ENCODE results near the gene HUWE1.
"Not testable (repeated sequence)": the region's sequence is repeated elsewhere in the genome, so short reads cannot be mapped to it uniquely, and the experiment has no call there.

HUWE1 gene

DNA sequence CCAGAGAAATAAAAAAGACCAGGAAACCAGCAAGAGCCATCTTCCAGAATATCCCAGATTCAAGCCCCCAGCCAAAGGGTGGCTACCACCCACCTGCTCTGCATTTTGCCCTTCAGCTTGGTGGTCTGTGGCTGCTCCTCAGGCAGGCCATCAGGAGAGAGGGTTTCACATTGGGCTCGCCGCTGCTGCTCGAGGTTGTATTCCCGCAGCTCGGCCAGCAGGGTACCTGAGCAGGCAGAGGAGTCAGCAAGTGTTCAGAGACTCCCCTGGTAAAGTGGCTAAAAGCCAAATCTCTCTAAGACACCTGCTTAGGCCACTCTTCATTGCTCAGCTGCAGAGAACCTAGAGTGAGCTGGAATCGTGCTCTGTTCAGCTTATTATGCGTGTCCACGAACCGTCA, 141.6 kb downstream of the HUWE1 start:
- no peak for DNase-seq (ENCODE audit: low read depth)
- TF ChIP-seq, protein P1, sequence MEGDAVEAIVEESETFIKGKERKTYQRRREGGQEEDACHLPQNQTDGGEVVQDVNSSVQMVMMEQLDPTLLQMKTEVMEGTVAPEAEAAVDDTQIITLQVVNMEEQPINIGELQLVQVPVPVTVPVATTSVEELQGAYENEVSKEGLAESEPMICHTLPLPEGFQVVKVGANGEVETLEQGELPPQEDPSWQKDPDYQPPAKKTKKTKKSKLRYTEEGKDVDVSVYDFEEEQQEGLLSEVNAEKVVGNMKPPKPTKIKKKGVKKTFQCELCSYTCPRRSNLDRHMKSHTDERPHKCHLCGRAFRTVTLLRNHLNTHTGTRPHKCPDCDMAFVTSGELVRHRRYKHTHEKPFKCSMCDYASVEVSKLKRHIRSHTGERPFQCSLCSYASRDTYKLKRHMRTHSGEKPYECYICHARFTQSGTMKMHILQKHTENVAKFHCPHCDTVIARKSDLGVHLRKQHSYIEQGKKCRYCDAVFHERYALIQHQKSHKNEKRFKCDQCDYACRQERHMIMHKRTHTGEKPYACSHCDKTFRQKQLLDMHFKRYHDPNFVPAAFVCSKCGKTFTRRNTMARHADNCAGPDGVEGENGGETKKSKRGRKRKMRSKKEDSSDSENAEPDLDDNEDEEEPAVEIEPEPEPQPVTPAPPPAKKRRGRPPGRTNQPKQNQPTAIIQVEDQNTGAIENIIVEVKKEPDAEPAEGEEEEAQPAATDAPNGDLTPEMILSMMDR (IDR thresholded peaks at IDR 0.05; ENCODE audit: low read length, missing control alignments) = no peak
- no peak overlapping the region for H3K4me3 ChIP-seq (replicated peaks; ENCODE audit: low read depth, low read length)

DNA sequence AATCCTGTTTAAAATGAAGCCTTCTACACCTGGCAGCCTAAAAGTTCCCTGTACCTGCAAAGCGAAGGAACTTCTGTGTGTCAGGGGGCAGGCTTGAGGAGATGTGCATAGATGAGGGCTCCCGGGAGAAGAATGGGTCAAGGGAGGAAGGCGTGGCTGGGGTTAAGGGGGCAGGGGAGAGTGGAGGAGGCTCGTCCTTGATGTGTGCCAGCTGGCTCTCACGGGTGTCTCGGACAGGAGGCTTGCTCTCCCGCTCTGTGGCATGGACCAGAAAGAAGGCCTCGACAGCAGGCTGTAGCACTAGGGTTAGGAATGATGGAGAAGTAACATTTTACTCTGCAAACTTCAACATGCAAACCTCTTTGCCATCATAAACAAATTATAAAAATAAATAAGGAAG, 147.7 kb downstream of the HUWE1 start:
- DNase-seq (ENCODE audit: low read depth) = no peak
- H3K4me3 ChIP-seq (replicated peaks; ENCODE audit: low read depth, low read length) = no peak overlapping the region
- TF ChIP-seq, protein P1 (IDR thresholded peaks at IDR 0.05; ENCODE audit: low read length, missing control alignments) = no peak

DNA sequence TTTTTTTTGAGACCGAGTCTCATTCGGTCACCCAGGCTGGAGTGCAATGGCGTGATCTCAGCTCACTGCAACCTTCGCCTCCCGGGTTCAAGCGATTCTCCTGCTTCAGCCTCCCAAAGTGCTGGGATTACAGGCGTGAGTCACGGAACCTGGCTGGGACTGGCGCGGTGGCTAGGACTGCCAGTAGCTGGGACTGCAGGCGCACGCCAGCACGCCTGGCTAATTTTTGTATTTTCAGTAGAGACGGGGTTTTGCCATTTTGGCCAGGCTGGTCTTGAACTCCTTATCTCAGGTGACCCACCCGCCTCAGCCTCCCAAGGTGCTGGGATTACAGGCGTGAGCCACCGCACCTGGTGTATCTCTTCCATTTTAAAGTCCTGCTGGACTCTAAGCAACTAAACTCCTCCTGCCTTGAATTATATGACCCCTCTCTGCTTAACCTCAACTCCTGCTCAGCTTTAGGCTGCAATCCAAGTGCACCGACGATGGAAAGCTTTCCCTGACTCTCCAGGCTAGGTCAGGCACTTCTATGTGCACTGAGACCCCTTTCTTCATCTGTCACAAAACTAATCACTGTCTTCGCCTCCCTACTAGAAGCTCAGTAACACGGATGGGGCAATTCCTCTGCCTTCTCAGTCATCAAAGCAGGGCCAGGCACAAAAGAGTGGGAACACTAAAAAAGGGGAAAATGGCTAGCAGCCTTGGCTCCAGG, 155.1 kb downstream of the HUWE1 start:
- not testable (repeated sequence) for DNase-seq (ENCODE audit: low read depth); H3K4me3 ChIP-seq (replicated peaks; ENCODE audit: low read depth, low read length)

DNA sequence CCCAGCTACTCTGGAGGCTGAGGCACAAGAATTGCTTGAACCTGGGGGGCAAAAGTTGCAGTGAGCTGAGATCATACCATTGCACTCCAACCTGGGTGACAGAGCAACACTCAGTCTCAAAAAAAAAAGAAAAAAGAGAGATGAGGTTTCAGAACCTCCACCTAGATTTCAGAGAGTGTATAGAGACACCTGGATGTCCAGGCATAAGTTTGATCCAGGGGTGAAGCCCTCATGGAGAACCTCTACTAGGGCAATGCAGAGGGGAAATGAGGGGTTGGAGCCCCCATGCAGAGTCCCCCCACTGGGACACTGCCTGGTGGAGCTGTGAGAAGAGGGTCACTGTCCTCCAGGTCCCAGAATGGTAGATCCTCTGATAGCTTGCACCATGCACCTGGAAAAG, 159.5 kb downstream of the HUWE1 start:
- no peak overlapping the region for H3K4me3 ChIP-seq (replicated peaks; ENCODE audit: low read depth, low read length)
- DNase-seq (ENCODE audit: low read depth) = no peak
- TF ChIP-seq, protein P1 (IDR thresholded peaks at IDR 0.05; ENCODE audit: low read length, missing control alignments) = no peak

DNA sequence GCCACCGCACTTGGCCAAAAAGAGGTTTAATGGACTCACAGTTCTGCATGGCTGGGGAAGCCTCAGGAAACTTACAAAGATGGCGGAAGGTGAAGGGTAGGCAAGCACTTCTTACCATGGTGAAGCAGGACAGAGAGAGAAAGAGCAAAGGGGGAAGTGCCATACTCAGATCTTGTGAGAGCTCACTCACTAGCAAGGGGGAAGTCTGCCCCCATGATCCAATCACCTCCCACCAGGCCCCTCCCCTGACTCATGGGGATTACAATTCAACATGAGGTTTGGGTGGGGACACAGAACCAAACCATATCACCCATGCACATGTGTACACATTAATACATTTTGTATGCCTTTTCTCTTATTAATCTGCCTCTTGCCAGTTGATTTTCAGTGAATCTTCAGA, 175.2 kb downstream of the HUWE1 start:
- DNase-seq (ENCODE audit: low read depth) = no peak
- no peak overlapping the region for H3K4me3 ChIP-seq (replicated peaks; ENCODE audit: low read depth, low read length)
- TF ChIP-seq, protein P1 (IDR thresholded peaks at IDR 0.05; ENCODE audit: low read length, missing control alignments) = no peak

DNA sequence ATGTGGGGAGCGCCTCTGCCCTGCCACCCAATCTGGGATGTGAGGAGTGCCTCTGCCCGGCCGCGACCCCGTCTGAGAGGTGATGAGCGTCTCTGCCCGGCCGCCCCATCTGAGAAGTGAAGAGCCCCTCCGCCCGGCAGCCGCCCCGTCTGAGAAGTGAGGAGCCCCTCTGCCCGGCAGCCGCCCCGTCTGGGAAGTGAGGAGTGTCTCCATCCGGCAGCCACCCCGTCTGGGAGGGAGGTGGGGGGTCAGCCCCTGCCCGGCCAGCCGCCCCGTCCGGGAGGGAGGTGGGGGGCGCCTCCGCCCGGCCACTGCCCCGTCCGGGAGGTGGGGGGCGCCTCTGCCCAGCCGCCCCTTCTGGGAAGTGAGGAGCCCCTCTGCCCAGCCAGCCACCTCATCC, 182.5 kb downstream of the HUWE1 start:
- not testable (repeated sequence) for H3K4me3 ChIP-seq (replicated peaks; ENCODE audit: low read depth, low read length); DNase-seq (ENCODE audit: low read depth)

DNA sequence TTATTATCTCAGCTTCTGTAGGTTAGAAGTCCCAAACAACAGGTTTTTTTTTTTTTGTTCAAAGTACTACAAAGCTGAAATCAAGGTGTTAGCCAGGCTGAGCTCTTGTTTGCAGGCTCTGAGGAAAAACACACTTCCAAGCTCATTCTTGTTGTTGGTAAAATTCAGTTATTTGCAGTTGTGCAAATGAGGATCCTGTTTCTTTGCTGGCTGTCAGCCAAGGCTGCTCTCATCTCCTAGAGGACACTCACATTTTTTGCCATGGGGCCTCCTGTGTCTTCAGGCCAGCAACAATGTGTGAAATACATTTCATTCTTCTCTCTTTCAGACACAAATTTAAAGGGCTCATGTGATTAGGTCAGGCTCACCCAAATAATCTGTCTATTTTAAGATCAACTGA, 192.1 kb downstream of the HUWE1 start:
- TF ChIP-seq, protein P1 (IDR thresholded peaks at IDR 0.05; ENCODE audit: low read length, missing control alignments) = no peak
- H3K4me3 ChIP-seq (replicated peaks; ENCODE audit: low read depth, low read length) = no peak overlapping the region
- DNase-seq (ENCODE audit: low read depth) = peak; percentile 25

DNA sequence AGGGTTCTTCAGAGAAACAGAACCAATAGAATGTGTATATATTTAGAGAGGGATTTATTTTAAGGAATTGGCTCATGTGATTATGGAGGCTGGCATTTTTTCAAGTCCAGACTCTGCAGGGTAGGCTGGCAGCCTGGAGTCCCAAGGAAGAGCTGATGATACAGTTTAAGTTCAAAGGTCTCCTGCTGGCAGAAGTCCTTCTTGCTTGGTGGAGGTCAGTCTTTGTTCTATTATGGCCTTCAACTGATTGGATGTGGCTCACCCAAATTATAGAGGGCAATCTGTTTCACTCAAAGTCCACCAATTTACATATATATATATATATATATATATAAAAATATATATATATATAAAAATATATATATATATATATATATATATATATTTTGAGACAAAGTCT, 200.2 kb downstream of the HUWE1 start:
- DNase-seq (ENCODE audit: low read depth) = no peak
- H3K4me3 ChIP-seq (replicated peaks; ENCODE audit: low read depth, low read length) = no peak overlapping the region
- TF ChIP-seq, protein P1 (IDR thresholded peaks at IDR 0.05; ENCODE audit: low read length, missing control alignments) = no peak

Data from fibroblast of pulmonary artery (primary cell).